Tibial artery (tissue), 4 donors: Measurements from ENCODE around the gene ZNF528.

Experiments
- DNase-seq, 2 donors: peaks; one replicate each; pipeline ENCODE4 v3.0.0-alpha.2; 2019
- H3K27ac ChIP-seq, 2 donors: fragments of 200-600 bp; sonication (generic) in 1 of 2; 1 replicate in 1 of 2; 2 replicates in 1 of 2; pipeline ENCODE4 v1.5.1; 2018 to 2019; ENCODE audit warnings: mild to moderate bottlenecking in 1 of 2
- H3K27me3 ChIP-seq, 2 donors: fragments of 200-600 bp; sonication (generic) in 1 of 2; one replicate each; pipeline versions ENCODE4 v1.5.1 to v1.6.0; 2016 to 2019
- H3K36me3 ChIP-seq, 3 donors: fragments of 200-600 bp; sonication (generic) in 2 of 3; one replicate each; pipeline ENCODE4 v1.5.1; 2016 to 2019; ENCODE audit warnings: mild to moderate bottlenecking in 2 of 3
- H3K4me1 ChIP-seq, 4 donors: fragments of 200-600 bp; sonication (generic) in 2 of 4; 1 replicate in 3 of 4; 2 replicates in 1 of 4; pipeline ENCODE4 v1.5.1; 2016 to 2019
- H3K4me3 ChIP-seq, 2 donors: fragments of 200-600 bp; sonication (generic) in 1 of 2; 1 replicate in 1 of 2; 2 replicates in 1 of 2; pipeline ENCODE4 v1.5.1; 2018 to 2019; ENCODE audit warnings: mild to moderate bottlenecking in 2 of 2
- H3K9me3 ChIP-seq, 3 donors: fragments of 200-600 bp; sonication (generic) in 1 of 3; one replicate each; pipeline ENCODE4 v1.5.1; 2016 to 2019
- intact Hi-C: fragments of 100-400 bp; cut with DNase I; formaldehyde crosslinking; loops from one replicate; pipeline ENCODE4 v1.15.0; 2023; ENCODE audit warnings: low total_unique reads
- TF ChIP-seq, protein P1 (sequence below), 2 experiments: fragments of 200-600 bp in 1 of 2; fragments of 450-650 bp in 1 of 2; IDR thresholded peaks; one replicate each; pipeline ENCODE4 v1.5.1; 2017 to 2019; ENCODE audit warnings: antibody characterized with exemption in 2 of 2, mild to moderate bottlenecking in 1 of 2, moderate library complexity in 1 of 2

Gene ZNF528

DNA sequence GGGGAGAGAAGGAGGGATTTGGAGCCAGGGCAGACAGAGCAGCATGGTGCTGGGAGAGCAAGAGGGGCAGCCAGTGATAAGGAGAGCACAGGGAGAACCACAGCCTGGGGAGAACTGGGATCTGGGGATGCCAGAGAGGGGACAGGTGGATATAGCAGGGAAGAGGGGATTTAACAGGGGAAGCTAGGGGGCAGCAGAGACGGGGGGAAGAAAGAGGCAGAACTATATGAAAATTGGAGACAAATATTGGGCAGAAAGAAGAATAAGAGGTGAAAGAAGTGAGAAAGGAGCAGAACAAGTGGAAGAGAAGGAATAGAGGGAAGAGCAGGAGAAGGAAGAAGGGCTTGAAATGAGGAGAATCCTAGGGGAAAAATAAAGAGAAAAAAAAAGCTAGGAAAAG, 6.5 kb upstream of the ZNF528 start:
- intact Hi-C loops = no loop called here
- no peak overlapping the region for H3K27ac ChIP-seq
- TF ChIP-seq, protein P1, sequence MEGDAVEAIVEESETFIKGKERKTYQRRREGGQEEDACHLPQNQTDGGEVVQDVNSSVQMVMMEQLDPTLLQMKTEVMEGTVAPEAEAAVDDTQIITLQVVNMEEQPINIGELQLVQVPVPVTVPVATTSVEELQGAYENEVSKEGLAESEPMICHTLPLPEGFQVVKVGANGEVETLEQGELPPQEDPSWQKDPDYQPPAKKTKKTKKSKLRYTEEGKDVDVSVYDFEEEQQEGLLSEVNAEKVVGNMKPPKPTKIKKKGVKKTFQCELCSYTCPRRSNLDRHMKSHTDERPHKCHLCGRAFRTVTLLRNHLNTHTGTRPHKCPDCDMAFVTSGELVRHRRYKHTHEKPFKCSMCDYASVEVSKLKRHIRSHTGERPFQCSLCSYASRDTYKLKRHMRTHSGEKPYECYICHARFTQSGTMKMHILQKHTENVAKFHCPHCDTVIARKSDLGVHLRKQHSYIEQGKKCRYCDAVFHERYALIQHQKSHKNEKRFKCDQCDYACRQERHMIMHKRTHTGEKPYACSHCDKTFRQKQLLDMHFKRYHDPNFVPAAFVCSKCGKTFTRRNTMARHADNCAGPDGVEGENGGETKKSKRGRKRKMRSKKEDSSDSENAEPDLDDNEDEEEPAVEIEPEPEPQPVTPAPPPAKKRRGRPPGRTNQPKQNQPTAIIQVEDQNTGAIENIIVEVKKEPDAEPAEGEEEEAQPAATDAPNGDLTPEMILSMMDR (IDR thresholded peaks at IDR 0.05) = no peak
- H3K27me3 ChIP-seq = no peaks in the 10 kb centered on the region
- peaks cover 0 to under 1% (median 0%) of the 10 kb centered on the region in 4 donors for H3K4me1 ChIP-seq
- peaks cover 9 to 81% (median 47%) of the 10 kb centered on the region in 3 donors for H3K9me3 ChIP-seq
- DNase-seq = no peak
- no peak overlapping the region for H3K4me3 ChIP-seq
- peaks cover 69 to 79% (median 74%) of the 10 kb centered on the region in 3 donors for H3K36me3 ChIP-seq

- DNase-seq = no peak
- TF ChIP-seq, protein P1 (IDR thresholded peaks at IDR 0.05) = no peak
- Histone ChIP-seq H3K27ac (peak overlapping the region; percentile 49 to 70), H3K4me1 (peaks cover 0 to 20% (median 17%) of the 10 kb centered on the region in 4 donors), H3K9me3 (peaks cover 0 to 22% (median 7%) of the 10 kb centered on the region in 3 donors), H3K27me3 (no peaks in the 10 kb centered on the region), H3K4me3 (peak overlapping the region; percentile 61 to 67), H3K36me3 (peaks cover 61 to 68% (median 67%) of the 10 kb centered on the region in 3 donors)
- intact Hi-C loops = no loop called here
Observed at GRCh38 chr19:52398081-52398441, 412 bp downstream of the ZNF528 start.

DNA sequence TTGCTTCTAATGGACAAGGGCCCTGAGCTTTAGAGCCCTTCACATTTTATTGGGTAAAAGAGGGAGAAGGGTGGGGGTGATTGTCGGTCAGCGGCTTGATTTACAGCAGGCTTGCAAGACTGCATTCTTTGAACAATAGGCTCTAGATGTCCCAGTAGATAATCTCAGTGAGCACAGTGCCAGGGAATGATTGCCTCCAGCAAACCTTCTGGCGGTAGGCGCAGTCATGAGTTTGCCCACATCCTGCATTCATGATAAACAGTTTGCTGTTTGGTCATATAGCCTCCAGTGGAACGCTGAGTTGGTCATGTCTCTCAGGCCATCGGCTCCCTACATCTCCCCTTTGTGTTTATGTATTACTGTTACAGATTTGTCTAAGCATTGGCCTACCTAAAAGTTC, 12.6 kb downstream of the ZNF528 start:
- H3K36me3 ChIP-seq = peaks cover 96 to 100% (median 99%) of the 10 kb centered on the region in 3 donors
- no peak for DNase-seq
- H3K9me3 ChIP-seq = peaks cover 26 to 94% (median 93%) of the 10 kb centered on the region in 3 donors
- H3K27me3 ChIP-seq = no peaks in the 10 kb centered on the region
- intact Hi-C loops = no loop called here
- no peak overlapping the region for H3K27ac ChIP-seq
- H3K4me3 ChIP-seq = no peak overlapping the region
- H3K4me1 ChIP-seq = no peaks in the 10 kb centered on the region
- TF ChIP-seq, protein P1 (IDR thresholded peaks at IDR 0.05) = no peak

GRCh38 chr19:52415711-52416110, 18.1 kb downstream of the ZNF528 start:
- Histone ChIP-seq H3K27ac (no peak overlapping the region), H3K9me3 (peaks cover 27 to 100% (median 86%) of the 10 kb centered on the region in 3 donors), H3K4me1 (no peaks in the 10 kb centered on the region), H3K36me3 (peaks cover 46 to 64% (median 52%) of the 10 kb centered on the region in 3 donors), H3K27me3 (no peaks in the 10 kb centered on the region), H3K4me3 (no peak overlapping the region)
- intact Hi-C loops = no loop called here
- TF ChIP-seq, protein P1 (IDR thresholded peaks at IDR 0.05) = no peak
- DNase-seq = no peak

DNA sequence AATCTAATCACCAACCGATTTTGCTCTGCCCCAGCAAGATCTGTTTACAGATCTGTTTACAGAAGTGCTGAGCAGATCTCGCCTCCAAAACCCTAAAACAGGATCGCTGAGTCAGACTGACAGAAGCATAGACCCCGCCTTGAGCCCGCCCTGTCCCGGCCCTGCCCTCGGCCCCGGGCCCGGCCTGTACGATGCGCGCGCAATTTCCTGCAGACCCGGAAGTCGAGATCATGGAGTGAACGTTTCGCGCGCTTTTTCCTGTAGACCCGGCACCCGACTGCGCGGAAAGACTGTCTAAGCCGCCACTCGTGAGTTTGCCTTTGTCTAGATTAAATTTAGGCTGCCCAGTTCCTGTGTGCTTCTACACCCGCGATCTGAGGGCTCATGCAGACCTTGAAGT, 31.3 kb downstream of the ZNF528 start, which contains the start of gene ZNF534:
Gene ZNF534, plus strand, starts transcription at position 212 of the 400 bp plus-strand sequence. CDS start 2,327 bp downstream, outside the sequence.
- intact Hi-C loops = no loop called here
- no peak within 1 kb of the TSS for H3K4me3 ChIP-seq
- H3K4me1 ChIP-seq = no peaks in the 10 kb centered on the region
- no peaks in the 10 kb centered on the region for H3K27me3 ChIP-seq
- peaks cover 9 to 85% (median 55%) of the 10 kb centered on the region in 3 donors for H3K9me3 ChIP-seq
- peaks cover 25 to 78% (median 61%) of the 10 kb centered on the region in 3 donors for H3K36me3 ChIP-seq
- H3K27ac ChIP-seq = no peak within 1 kb of the TSS
- TF ChIP-seq, protein P1 (IDR thresholded peaks at IDR 0.05) = no peak
- no peak for DNase-seq
